Activated gamma-delta T cell treated with Interleukin-2 at 50 U/mL for 16 hours (primary cell): ENCODE measurements around the gene TBX4.

ENCODE experiments used
- DNase-seq: peaks from one replicate; pipeline ENCODE4 v3.0.0-alpha.2; 2020

Gene TBX4

GRCh38 chr17:61534414-61534813 is 82.2 kb downstream of the TBX4 start:
- DNase-seq: no peak
